ENCODE measurements around the gene ALOX5AP. TPM values are rescaled to one million over a fixed set of nuclear protein-coding genes. Genes with fewer than 3 reads are reported as not detected.
"Not testable (repeated sequence)": the region's sequence is repeated elsewhere in the genome, so short reads cannot be mapped to it uniquely, and the experiment has no call there.

ALOX5AP gene
- total RNA-seq, 1 donor from 2014 or later = 65.8 TPM

DNA sequence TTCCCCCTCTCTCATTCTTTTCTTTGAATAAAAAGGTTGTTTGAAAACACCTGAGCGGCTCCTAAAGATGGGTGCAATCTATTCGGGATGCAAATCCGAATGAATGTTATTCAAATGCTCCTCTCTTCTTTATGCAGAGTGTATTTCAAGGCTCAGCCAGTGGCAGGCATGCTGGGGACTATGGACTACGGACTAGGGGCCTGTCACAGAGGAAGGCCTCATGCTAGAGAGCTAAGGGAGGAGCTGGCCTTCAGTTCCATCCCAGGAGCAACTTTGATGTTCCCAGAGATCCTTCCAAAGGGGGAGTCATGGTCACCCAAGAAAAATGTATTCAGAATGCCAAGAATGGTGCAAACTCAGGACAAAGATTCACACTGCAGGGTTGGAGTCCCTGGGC is 9.3 kb downstream of the ALOX5AP start:
- peak overlapping the region; percentile 85 for H3K27ac Mint-ChIP-seq
- H3K27me3 Mint-ChIP-seq (ENCODE audit: insufficient read depth) = no peaks in the 10 kb centered on the region
- H3K4me3 Mint-ChIP-seq = peak overlapping the region; percentile 51
- intact Hi-C loops (cut with micrococcal nuclease) = loop anchor here (1.0 to 5.0 kb wide), 13 partner anchors 9 to 1152 kb away; partner anchors contain the start of genes ALOX5AP and USPL1
- peaks cover 56% of the 10 kb centered on the region for H3K4me1 Mint-ChIP-seq (ENCODE audit: low read depth)
- no peaks in the 10 kb centered on the region for H3K9me3 Mint-ChIP-seq
- no peak for DNase-seq (ENCODE audit: low spot score)
- H3K36me3 Mint-ChIP-seq (ENCODE audit: low read depth) = peaks cover 56% of the 10 kb centered on the region

DNA sequence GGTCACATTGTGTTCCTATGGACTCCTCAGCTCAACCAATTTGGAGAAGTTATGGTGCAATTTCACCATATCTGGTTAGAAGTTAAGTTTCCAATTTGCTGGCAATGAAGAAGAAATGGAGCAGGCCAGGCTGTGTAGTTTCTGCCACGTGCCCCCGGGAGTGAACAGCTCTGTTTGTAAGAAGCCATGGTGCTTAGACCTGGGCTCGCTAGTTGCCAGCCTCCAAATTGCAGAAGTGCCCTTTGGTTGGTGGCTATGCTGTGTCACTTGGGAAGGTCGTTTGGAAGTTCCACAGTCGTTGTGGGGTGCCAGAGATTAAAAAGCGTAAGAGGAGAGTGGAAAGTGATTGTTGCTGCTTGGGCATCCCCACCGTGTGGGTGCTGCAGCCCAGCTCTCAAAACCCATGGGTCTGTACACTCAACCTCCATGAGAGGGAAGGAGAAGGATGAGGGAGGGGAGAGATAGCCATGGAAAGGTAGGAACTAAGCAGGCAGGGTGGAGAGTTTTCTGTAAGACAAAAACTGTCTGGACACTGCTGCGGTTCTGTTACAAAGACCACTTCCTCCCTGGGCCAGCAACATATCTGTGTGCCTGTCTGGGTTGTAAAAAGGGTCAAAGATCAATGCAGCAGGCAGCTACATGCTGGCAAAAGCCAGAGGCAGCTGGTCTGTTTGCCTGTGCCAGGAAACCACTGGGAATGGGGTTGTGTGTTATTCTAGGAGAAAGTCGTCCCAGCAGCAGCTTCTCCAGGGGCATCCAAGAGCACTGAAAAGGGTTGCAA is 10.8 kb downstream of the ALOX5AP start:
- DNase-seq (ENCODE audit: low spot score) = no peak
- no peaks in the 10 kb centered on the region for H3K27me3 Mint-ChIP-seq (ENCODE audit: insufficient read depth)
- intact Hi-C loops (cut with micrococcal nuclease) = loop anchor here (2.0 kb wide), 2 partner anchors 315 to 587 kb away; no protein-coding TSS in a partner anchor
- H3K4me3 Mint-ChIP-seq = no peak overlapping the region
- peaks cover 65% of the 10 kb centered on the region for H3K36me3 Mint-ChIP-seq (ENCODE audit: low read depth)
- peak overlapping the region; percentile 33 for H3K27ac Mint-ChIP-seq
- H3K4me1 Mint-ChIP-seq (ENCODE audit: low read depth) = peaks cover 51% of the 10 kb centered on the region
- peaks cover 6% of the 10 kb centered on the region for H3K9me3 Mint-ChIP-seq

- no peak for DNase-seq (ENCODE audit: low spot score)
- intact Hi-C loops (cut with micrococcal nuclease) = no loop called here
- Mint-ChIP-seq H3K27ac (no peak overlapping the region), H3K36me3 (ENCODE audit: low read depth) (peaks cover 72% of the 10 kb centered on the region), H3K4me3 (no peak overlapping the region), H3K4me1 (ENCODE audit: low read depth) (peaks cover 56% of the 10 kb centered on the region), H3K9me3 (peaks cover 9% of the 10 kb centered on the region), H3K27me3 (ENCODE audit: insufficient read depth) (no peaks in the 10 kb centered on the region)
Measured at GRCh38 chr13:30746791-30747190, 11.4 kb downstream of the ALOX5AP start.

- peaks cover 63% of the 10 kb centered on the region for H3K4me1 Mint-ChIP-seq (ENCODE audit: low read depth)
- DNase-seq (ENCODE audit: low spot score); intact Hi-C loops (cut with micrococcal nuclease); H3K27me3 Mint-ChIP-seq (ENCODE audit: insufficient read depth); H3K4me3 Mint-ChIP-seq; H3K9me3 Mint-ChIP-seq; H3K27ac Mint-ChIP-seq: not testable (repeated sequence)
- peaks cover 80% of the 10 kb centered on the region for H3K36me3 Mint-ChIP-seq (ENCODE audit: low read depth)
Measured at GRCh38 chr13:30747845-30748244, 12.5 kb downstream of the ALOX5AP start.

GRCh38 chr13:30748717-30749116 is 13.4 kb downstream of the ALOX5AP start:
- H3K4me1 Mint-ChIP-seq (ENCODE audit: low read depth) = peaks cover 63% of the 10 kb centered on the region

GRCh38 chr13:30750036-30750435 is 14.7 kb downstream of the ALOX5AP start:
- no peak overlapping the region for H3K27ac Mint-ChIP-seq
- H3K9me3 Mint-ChIP-seq = peaks cover 9% of the 10 kb centered on the region
- intact Hi-C loops (cut with micrococcal nuclease) = no loop called here
- peaks cover 65% of the 10 kb centered on the region for H3K36me3 Mint-ChIP-seq (ENCODE audit: low read depth)
- peaks cover 50% of the 10 kb centered on the region for H3K4me1 Mint-ChIP-seq (ENCODE audit: low read depth)
- DNase-seq (ENCODE audit: low spot score) = no peak
- no peak overlapping the region for H3K4me3 Mint-ChIP-seq
- no peaks in the 10 kb centered on the region for H3K27me3 Mint-ChIP-seq (ENCODE audit: insufficient read depth)

More at GRCh38 chr13:30748717-30749116, 13.4 kb downstream of the ALOX5AP start:
- Mint-ChIP-seq H3K27me3 (ENCODE audit: insufficient read depth) (no peaks in the 10 kb centered on the region), H3K4me3 (no peak overlapping the region), H3K27ac (no peak overlapping the region), H3K36me3 (ENCODE audit: low read depth) (peaks cover 76% of the 10 kb centered on the region), H3K9me3 (peaks cover 9% of the 10 kb centered on the region)
- DNase-seq (ENCODE audit: low spot score) = no peak
- intact Hi-C loops (cut with micrococcal nuclease) = no loop called here

- peaks cover 56% of the 10 kb centered on the region for H3K36me3 Mint-ChIP-seq (ENCODE audit: low read depth)
- no peaks in the 10 kb centered on the region for H3K27me3 Mint-ChIP-seq (ENCODE audit: insufficient read depth)
- H3K9me3 Mint-ChIP-seq = peaks cover 9% of the 10 kb centered on the region
- no peak overlapping the region for H3K4me3 Mint-ChIP-seq
- H3K27ac Mint-ChIP-seq = no peak overlapping the region
- peaks cover 37% of the 10 kb centered on the region for H3K4me1 Mint-ChIP-seq (ENCODE audit: low read depth)
- intact Hi-C loops (cut with micrococcal nuclease) = no loop called here
- no peak for DNase-seq (ENCODE audit: low spot score)
Measured at GRCh38 chr13:30751183-30751933, 16.0 kb downstream of the ALOX5AP start.

DNA sequence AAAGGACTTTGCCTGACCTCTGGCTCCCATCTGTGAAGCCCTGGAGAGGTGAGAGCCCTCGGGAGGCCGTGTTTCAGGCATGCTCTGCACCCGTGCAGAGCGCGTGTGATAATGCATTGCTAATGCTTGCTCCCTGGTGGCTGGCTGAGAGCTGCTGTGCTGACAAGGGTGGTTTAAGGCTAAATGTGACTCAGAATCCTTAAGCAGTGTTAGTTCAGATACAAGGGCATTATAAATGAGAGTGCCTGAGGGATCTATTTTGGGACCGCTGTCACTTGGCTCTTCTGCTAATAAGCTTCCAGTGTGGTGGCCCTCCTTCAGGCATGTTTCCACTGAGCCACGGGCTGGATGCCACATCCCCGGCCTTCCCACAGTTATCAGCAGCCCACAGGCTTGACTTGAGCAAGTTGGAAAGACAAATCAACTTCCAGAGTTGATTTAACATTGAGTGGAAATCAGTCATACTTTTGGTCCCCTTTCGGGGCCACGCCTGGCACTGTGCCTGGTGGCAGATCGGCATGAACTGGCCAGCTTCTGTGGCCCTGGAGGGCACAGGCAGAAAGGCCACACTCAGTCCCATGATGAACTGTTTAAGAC is 17.0 kb downstream of the ALOX5AP start:
- Mint-ChIP-seq H3K9me3 (peaks cover 9% of the 10 kb centered on the region), H3K36me3 (ENCODE audit: low read depth) (peaks cover 53% of the 10 kb centered on the region), H3K4me3 (no peak overlapping the region), H3K4me1 (ENCODE audit: low read depth) (peaks cover 31% of the 10 kb centered on the region), H3K27ac (no peak overlapping the region), H3K27me3 (ENCODE audit: insufficient read depth) (no peaks in the 10 kb centered on the region)
- intact Hi-C loops (cut with micrococcal nuclease) = no loop called here
- no peak for DNase-seq (ENCODE audit: low spot score)

DNA sequence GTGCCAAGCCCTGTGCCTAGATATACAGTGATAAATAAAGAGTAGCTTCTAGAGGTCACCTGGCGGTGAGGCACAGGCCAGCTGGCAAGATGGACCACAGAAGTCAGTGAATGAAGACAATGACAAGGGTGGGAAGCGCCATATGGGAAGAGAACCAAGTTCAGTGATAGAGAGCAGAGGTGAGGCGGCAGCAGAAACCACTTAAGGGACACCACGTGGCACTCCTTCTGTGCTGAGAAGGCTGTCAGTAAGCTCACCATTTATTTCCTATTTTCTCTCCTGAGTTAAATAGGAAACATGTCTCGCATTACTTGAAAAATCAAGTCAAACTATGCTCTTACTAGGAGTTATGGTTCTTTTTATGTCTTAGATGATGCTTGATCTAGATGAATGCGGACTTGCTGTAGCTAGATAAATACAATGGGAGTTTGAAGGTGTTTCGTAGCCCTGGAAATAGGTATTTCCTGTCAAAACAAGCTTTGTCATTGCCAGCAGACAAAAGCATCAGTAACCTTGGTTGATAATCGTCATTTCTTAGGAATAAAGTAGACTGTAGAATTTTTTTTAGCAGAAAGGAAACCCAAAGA is 17.8 kb downstream of the ALOX5AP start:
- DNase-seq (ENCODE audit: low spot score) = no peak
- Mint-ChIP-seq H3K36me3 (ENCODE audit: low read depth) (peaks cover 57% of the 10 kb centered on the region), H3K27me3 (ENCODE audit: insufficient read depth) (no peaks in the 10 kb centered on the region), H3K4me1 (ENCODE audit: low read depth) (peaks cover 31% of the 10 kb centered on the region), H3K4me3 (no peak overlapping the region), H3K27ac (peak overlapping the region; percentile 3), H3K9me3 (peaks cover 9% of the 10 kb centered on the region)
- intact Hi-C loops (cut with micrococcal nuclease) = no loop called here

DNA sequence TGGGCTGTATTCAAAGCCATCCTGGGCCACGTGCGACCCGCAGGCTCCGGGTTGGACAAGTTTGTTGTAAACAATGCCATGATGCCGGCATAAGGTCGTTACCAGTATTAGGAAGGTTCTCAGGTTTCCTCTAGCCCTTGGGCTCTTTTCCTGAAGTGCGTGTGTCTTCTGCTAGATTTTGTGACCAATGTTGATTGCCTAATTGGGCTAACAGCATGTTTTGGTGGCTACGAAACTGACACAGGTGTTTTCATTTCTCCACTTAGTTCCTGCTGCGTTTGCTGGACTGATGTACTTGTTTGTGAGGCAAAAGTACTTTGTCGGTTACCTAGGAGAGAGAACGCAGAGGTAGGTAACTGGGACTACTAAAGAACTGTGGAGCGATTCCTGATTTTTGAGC is 20.3 kb downstream of the ALOX5AP start:
- Mint-ChIP-seq H3K4me1 (ENCODE audit: low read depth) (peaks cover 25% of the 10 kb centered on the region), H3K27ac (no peak overlapping the region), H3K9me3 (peaks cover 5% of the 10 kb centered on the region), H3K27me3 (ENCODE audit: insufficient read depth) (no peaks in the 10 kb centered on the region), H3K4me3 (no peak overlapping the region), H3K36me3 (ENCODE audit: low read depth) (peaks cover 47% of the 10 kb centered on the region)
- no peak for DNase-seq (ENCODE audit: low spot score)
- intact Hi-C loops (cut with micrococcal nuclease) = no loop called here

DNA sequence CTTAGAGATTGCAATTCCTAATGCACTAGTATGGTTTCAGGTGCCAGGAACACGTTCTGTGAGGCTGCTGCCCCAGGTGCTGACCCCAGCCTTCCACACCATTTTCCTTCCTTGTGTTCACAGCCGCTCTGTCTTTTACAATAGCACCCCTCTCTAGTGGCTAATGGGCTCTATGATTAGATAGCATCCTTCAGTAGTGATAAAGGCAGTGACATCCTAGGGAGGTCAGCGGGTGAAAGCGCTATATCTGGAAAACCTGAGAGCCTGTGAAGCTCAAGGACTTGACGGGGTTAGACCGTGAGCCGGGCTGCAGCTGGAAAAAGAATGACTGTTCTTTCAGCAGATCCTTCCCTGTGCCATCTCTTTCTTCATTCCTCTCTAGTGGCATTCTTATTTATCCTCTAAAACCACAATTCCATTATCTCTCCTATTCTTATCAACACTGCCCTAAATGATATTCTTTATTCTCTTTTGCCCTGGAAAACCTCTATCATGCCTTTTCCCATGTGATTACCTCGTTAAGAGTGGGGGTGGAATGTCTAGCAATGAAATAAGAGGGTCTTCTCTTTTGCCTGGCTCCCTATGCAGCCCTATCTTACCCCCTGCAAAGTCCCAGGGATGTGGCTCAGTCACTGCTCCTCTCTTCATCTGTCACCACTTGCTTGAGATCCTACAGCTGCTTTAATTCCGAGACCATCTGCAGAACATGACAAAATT is 21.8 kb downstream of the ALOX5AP start:
- Mint-ChIP-seq H3K4me1 (ENCODE audit: low read depth) (peaks cover 15% of the 10 kb centered on the region), H3K27me3 (ENCODE audit: insufficient read depth) (no peaks in the 10 kb centered on the region)
- intact Hi-C loops (cut with micrococcal nuclease) = no loop called here

DNA sequence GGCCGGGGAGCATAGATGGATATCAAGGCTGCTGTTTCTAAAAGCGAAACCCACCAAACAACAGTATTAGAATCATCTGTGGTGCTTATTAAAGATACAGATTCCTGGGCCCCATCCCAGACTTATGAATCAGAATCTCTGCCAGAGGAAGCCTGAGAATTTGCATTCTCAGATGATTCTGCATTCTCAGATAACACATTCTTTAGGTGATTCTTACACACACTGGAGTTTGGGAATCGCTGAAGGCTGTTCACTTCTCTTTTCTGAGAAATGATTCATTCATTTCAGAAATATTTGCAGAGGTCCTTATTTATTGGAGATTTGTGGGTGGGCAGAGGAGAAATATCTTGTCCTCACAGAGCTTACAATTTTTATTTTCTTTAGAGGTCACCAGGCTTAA is 24.4 kb downstream of the ALOX5AP start:
- intact Hi-C loops (cut with micrococcal nuclease) = no loop called here
- DNase-seq (ENCODE audit: low spot score) = no peak
- H3K4me3 Mint-ChIP-seq = no peak overlapping the region
- H3K4me1 Mint-ChIP-seq (ENCODE audit: low read depth) = no peaks in the 10 kb centered on the region
- no peaks in the 10 kb centered on the region for H3K9me3 Mint-ChIP-seq
- no peak overlapping the region for H3K27ac Mint-ChIP-seq
- H3K27me3 Mint-ChIP-seq (ENCODE audit: insufficient read depth) = no peaks in the 10 kb centered on the region
- peaks cover 45% of the 10 kb centered on the region for H3K36me3 Mint-ChIP-seq (ENCODE audit: low read depth)

More for the DNA sequence above, 21.8 kb downstream of the ALOX5AP start:
- Mint-ChIP-seq H3K4me3 (no peak overlapping the region), H3K9me3 (no peaks in the 10 kb centered on the region), H3K27ac (no peak overlapping the region), H3K36me3 (ENCODE audit: low read depth) (peaks cover 39% of the 10 kb centered on the region)
- no peak for DNase-seq (ENCODE audit: low spot score)

Data from activated T-helper 1 cell treated with anti-CD3 and anti-CD28 coated beads, Interleukin-12 subunit alpha, Interleukin-12 subunit beta, Interleukin-2, Interleukin-4 antibody, amounts not matched to agents 30 ng/mL and 10 ng/mL and 1 ng/mL, durations not matched to agents 14 hours and 24 hours and 36 hours (primary cell).